ENCODE measurements around the gene NONO.
"Not testable (repeated sequence)": the region's sequence is repeated elsewhere in the genome, so short reads cannot be mapped to it uniquely, and the experiment has no call there.

The NONO gene, protein sequence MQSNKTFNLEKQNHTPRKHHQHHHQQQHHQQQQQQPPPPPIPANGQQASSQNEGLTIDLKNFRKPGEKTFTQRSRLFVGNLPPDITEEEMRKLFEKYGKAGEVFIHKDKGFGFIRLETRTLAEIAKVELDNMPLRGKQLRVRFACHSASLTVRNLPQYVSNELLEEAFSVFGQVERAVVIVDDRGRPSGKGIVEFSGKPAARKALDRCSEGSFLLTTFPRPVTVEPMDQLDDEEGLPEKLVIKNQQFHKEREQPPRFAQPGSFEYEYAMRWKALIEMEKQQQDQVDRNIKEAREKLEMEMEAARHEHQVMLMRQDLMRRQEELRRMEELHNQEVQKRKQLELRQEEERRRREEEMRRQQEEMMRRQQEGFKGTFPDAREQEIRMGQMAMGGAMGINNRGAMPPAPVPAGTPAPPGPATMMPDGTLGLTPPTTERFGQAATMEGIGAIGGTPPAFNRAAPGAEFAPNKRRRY

DNA sequence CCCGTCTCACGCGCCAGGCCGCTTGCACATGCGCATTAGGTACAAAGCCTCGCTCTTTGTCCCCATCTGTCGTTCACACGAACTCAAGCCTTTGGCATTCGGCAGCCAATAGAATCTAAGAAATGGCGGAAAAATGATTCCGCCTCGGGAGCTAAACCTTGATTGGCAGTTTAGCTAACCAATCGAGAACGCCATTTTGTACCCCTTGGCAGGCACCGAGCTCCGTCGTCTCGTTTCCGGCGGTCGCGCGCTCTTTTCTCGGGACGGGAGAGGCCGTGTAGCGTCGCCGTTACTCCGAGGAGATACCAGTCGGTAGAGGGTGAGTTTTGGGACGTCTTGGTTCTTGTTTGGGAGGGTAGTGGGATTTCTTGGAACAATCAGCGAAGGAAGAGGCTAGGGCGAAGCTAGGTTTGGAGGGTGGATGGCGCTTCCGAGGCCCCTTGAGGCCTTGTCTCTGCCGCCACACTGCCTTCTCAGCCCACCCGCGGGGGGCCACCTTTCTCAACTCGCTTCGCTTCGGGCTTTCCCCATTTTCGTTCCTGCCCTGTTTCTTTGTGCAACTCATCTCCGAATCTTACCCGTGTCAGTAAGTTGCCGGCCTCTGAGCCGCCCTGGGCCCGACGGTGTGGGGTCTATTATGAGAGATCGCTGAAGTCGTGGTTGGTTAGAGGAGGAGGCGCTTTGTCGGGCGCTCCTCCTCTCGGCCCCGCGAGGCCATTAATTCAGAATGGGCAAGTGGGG is at the start of gene NONO:
NONO (plus strand) TSS at position 233 of the 741 bp plus-strand sequence. CDS start 7,003 bp downstream, outside the sequence.
- DNase-seq (ENCODE audit: low spot score), result peak; percentile 97

DNA sequence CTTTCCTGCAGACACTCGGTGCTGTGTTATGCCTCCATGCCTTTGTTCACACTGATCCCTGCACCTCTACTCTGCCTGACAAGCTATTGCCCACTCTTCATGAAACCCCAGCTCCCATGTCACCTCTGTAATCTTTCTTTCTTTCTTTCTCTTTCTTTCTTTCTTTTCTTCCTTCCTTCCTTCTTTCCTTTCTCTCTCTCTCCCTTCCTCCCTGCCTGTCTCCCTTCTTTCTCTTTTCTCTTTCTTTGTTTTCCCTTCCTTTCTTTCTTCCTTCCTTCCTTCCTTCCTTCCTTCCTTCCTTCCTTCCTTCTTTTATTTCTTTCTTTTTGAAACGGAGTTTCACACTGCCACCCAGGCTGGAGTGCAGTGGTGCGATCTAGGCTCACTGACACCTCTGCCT is 48.0 kb upstream of the NONO start:
- DNase-seq (ENCODE audit: low spot score), result no peak

GRCh38 chrX:71236836-71237235 is 46.6 kb upstream of the NONO start:
- no peak for DNase-seq (ENCODE audit: low spot score)

- DNase-seq (ENCODE audit: low spot score), result no peak
Measured at GRCh38 chrX:71239781-71240180, 43.7 kb upstream of the NONO start.

DNA sequence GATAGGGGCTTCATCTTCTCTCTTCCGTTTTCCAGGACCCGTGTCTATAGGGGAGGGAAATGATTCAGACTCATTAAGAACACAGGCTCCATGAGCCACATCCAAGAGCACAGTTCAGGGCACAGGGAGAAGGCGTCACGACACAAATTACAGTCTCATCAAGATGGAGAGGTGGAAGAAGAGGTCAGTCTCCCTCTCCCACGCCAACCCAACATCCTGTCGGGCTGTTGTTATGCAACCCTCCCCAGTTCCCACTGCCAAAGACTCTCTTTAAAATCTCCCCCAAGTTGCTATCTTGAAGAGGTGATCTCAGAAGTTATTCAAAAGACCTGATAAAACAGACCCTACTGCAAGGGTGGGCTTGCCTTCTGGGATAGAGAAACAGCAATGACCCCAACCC is 42.1 kb upstream of the NONO start:
- DNase-seq (ENCODE audit: low spot score), result no peak

- no peak for DNase-seq (ENCODE audit: low spot score)
Measured at GRCh38 chrX:71244359-71245128, 38.9 kb upstream of the NONO start.

DNA sequence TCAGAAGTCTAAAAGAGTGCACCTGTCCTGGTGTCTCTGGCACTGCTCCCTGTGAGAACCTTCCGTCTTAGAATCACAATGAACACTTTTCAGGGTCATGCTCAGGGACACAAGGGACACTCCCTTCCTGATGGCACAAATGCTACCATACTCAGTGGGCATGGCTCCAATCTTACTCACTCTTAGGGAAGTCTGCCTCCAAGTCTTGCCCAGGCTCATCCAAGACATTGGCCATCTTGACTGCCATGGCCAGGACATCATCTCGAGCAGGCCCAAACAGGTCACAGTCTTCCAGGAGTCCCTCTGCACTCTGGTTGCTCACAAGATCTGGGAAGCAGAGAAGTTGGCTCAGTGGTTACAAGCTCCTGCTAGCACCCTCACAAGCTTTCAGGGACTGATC is 38.3 kb upstream of the NONO start:
- no peak for DNase-seq (ENCODE audit: low spot score)

DNA sequence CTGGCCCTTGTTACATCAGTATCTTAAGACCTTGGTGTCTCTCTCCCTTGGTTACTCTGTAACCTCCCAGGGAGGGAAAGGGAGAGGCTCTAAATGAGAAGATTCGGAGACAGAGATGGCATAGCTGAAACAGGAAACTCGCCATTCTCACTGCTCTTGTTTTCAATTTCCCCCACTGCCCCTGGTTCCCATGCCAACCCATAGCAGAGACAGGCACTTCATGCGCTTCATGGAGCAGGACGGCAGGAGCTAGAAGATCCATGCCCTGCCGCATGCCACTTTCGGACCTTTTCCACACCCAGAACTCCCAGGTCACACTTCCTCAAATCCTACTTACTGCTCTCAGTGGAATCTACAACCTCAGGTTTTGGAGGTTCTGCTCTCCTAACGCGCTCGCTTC is 32.6 kb upstream of the NONO start:
- DNase-seq (ENCODE audit: low spot score), result no peak

DNA sequence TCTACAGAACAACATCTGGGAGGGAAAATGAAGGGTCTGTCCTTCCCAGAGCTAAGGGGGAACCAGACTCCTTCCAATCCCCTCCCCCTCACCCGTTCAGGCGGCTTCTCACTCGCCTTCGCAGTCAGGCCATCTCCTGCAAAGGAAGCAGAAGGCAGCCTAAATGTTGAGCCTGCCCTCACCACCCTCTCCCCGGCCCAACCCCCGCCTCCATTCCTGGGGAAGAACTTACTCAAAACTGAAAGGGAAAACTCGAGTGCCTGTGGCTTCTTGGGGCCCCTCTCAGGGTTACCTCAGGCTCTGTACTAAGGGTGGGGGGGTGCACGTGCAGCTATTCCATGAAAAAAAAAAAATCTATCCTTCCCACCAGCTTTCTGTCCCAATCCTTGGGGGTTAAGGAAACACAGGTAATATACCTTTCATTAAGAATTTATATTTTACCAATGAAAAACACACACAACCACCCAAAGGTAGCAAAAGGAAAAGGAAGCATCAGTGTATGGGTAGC is 31.9 kb upstream of the NONO start:
- no peak for DNase-seq (ENCODE audit: low spot score)

- no peak for DNase-seq (ENCODE audit: low spot score)
Measured at GRCh38 chrX:71252221-71252620, 31.2 kb upstream of the NONO start.

GRCh38 chrX:71253253-71254091 is 30.0 kb upstream of the NONO start:
- DNase-seq (ENCODE audit: low spot score), result peak; percentile 29

DNA sequence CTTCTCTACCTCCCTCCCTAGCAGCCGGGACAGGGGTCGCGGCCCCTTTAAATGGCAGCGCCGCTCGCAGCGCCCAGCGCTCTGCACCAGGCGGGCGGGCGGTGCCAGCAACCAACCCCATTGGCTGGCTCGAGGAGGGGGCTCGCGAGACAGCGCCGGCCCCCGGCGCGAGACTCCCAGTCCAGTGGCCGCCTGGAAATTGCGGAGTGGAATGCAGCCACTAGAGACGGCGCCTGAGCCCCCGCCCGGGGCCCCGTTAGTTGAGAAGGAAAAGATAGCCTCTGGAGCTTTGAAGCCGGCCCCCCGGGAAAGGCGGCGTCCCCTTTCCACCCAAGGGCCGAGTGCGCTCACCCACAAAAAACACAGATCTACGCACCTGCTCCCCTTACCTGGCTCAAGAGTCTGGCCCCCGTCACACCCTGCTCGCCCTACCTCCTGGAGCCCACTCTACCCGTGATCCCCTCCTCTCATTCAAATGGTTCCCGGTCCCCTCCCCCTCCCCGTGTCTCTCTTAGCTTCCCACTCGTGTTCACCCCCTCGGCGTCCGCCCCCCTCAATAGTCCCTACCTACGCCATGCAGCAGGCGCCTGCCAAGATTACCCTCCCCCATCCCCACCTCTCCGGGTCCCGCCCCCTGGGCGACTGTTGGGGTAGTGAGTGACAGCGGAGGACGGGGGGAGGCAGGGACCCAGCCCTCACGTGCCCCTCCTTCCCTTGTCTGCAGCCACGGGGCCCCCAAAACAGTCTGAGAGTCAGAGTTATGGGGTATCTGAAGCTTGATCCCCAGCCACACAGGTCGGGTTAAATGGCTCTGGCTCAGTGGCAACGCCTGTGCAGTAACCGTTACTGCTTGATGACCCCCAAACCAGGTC is 29.1 kb upstream of the NONO start, which contains the start of gene ZMYM3:
ZMYM3 (minus strand) TSS at position 49 of the 872 bp plus-strand sequence. CDS start 885 bp downstream, outside the sequence.
- peak; percentile 83 for DNase-seq (ENCODE audit: low spot score)

DNA sequence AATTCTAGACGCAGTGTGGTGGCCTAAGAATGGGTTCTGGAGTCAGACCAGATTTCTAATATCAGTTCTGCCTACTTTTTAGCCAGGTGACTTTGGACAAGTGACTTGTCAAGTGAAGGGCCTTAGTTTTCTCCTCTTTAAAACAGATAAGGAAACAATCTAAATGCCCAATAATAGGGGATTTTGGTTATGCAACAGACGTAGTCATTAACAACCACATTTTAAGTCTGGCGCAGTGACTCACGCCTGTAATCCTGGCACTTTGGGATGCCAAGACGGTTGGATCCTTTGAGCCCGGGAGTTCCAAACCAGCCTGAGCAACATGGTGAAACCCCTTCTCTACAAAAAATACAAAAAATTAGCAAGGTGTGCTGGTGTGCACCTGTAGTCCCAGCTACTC is 27.4 kb upstream of the NONO start:
- DNase-seq (ENCODE audit: low spot score), result no peak

GRCh38 chrX:71256856-71257255 is 26.6 kb upstream of the NONO start:
- no peak for DNase-seq (ENCODE audit: low spot score)

- DNase-seq (ENCODE audit: low spot score), result not testable (repeated sequence)
Measured at GRCh38 chrX:71268624-71269023, 14.8 kb upstream of the NONO start.

DNA sequence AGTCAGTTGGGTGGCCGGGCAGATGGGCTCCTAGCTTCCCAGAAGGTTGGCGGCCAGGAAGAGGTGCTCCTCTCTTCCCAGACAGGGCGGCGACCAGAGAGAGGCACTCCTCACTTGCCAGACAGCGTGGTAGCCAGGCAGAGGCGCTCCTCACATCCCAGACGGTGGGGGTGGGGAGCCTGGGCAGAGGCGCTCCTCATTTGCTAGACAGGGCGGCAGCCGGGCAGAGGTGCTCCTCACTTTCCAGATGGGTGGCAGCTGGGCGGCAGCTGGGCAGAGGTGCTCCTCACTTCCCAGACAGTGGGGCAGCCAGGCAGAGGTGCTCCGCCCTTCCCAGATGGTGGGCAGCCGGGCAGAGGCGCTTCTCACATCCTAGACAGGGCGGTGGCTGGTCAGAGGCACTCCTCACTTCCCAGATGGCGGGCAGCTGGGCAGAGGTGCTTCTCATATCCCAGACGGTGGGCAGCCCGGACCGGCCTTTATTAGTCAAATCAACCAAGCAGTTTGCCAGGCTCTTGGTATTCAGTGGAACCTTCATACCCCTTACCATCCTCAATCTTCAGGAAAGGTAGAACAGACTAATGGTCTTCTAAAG is 13.5 kb upstream of the NONO start:
- DNase-seq (ENCODE audit: low spot score), result no peak

DNA sequence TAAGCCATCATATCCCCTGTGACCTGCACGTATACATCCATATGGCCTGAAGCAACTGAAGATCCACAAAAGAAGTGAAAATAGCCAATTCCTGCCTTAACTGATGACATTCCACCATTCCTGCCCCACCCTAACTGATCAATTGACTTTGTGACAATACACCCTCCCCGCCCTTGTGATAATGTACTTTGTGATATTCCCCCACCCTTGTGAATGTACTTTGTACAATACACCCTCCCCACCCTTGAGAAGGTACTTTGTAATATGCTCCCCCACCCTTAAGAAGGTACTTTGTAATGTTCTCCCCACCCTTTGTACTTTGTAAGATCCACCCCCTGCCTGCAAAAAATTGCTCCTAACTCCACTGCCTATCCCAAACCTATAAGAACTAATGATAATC is 11.1 kb upstream of the NONO start:
- DNase-seq (ENCODE audit: low spot score), result not testable (repeated sequence)

- not testable (repeated sequence) for DNase-seq (ENCODE audit: low spot score)
Measured at GRCh38 chrX:71281300-71281699, 2.1 kb upstream of the NONO start.

DNA sequence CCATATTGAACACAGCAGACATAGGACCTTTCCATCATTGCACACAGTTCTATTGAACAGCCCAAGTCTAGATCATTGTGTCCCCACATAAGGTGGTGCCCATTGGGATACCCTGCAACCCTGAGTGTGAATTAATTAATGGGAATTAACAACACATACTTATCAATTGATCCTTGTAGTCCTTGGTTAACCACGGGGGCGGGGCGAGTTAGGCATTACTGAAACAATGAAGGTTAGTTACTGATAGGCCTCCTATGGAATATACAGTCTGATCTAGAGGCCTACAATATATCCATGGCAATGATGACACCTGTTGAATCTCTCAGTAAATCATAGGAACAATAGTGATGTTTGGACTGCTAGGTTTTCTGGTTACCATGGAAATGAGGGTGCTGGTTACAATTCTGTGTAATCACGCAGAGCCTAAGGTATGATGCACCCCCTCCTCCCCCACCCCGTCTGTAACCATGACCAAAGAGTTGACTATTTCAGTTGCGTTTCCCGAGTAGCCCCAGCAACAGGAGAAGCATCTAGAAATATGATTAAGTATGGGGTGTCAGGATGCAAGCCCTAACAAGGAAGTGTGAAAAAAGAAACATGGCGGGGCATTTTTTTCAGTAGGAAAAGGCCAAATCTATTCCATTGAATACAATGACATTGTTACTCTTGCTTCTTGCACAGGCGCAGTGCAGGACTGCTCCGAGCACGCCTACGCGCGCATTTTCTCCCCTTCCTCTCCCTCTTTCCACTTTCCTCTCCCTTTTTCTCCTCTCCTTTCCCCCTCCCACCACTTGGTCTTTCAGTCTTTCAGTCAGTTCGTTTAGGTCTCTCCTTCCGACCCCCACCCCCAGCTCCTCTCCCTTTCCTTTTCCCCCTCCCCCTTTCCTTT is 677 bp upstream of the NONO start:
- DNase-seq (ENCODE audit: low spot score), result no peak

All from cerebellar cortex (tissue), 1 donor.